ENCODE data around the gene EML5.
"Not testable (repeated sequence)": the region's sequence is repeated elsewhere in the genome, so short reads cannot be mapped to it uniquely, and the experiment has no call there.

The EML5 gene

DNA sequence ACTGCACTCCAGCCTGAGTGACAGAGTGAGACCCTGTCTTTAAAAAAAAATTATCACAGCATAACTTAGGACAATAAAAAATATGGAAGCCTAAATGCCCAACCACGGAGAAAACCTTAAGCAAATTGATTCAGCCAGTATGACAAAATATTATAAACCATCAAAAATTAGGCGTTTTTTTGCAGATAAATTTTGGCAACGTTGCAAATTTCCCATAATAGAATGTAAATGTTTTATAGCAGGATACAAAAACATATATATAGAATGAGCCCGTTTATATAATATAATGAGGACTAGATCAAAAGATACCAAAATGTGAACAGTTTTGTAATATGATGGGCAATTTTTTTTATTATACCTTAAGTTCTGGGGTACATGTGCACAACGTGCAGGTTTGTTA is 6.8 kb upstream of the EML5 start:
- DNase-seq, result no peak

DNA sequence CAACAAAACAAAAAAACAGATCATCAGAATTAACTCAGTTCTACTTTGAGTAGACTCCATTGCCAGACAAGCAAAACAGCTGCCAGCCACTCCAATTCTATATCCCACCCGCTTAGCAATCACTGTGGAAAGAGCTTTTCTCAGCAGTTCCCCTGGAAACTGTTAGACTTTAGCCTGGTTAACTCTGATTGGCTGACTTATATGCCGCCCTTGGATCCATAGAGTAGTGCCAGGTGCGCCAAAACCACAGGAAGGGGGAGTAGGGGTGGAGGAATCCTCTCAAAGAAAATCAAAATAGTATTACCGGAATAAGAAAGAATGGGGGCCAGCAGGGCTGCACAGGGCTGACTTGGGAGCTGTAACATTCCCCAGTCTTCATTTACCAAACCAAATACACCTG is 5.4 kb upstream of the EML5 start:
- no peak for DNase-seq

DNA sequence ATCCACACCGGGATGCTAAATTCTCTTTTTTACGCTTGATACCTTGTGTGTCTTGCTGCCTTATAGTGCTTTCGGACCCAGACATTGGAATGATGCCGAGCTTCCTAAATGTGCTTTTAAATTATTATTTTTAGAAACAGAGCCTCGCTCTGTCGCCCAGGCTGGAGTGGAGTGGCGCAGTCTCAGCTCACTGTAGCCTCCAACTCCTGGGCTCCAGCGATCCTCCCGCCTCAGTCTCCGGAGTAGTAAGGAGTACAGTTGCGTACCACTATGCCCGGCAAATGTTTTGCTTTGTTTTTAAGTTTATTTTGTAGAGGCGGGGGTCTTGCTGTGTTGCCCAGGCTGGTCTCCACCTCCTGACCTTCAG is 489 bp upstream of the EML5 start:
- DNase-seq, result no peak

DNA sequence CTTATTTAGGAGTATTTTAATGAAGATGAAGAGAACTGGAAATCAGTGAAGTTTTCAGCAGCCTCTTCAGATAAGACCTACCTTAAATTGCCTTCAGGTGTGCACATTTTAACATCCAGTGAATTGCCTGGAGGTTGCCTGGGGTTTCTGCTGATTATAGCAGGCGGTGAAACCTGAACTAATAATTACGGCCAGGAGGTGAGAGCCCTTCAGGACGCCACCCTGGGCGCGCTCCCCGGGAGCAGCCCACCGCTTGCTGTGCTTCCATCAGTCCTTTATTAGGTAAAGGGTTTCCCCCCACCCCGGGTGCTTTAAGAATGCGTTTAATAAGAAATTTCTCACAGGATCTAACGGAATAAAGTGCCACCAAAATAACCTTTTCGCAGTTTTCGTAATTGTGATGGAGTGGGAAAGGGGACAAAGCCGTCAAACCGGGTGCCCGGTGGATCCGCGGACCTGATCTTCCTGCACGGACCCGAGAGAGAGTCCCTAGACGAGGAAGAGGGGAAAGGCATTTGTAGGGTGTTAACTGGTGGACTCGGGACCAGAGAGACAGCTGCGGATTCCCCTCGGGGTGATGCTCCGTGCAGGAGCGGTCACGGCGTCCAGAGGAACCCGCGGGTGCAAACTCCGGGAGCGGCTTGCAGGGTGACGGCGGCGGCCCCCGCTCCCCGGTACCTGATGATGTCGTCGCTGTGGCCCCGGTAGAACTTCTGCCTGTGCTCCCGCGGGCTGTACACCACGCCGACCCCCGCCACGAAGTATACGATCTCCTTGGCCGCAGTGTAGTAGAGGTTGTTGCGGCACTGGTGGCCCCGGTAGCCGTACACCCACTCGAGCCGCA is 902 bp downstream of the EML5 start:
- peak; percentile 78 for DNase-seq

DNA sequence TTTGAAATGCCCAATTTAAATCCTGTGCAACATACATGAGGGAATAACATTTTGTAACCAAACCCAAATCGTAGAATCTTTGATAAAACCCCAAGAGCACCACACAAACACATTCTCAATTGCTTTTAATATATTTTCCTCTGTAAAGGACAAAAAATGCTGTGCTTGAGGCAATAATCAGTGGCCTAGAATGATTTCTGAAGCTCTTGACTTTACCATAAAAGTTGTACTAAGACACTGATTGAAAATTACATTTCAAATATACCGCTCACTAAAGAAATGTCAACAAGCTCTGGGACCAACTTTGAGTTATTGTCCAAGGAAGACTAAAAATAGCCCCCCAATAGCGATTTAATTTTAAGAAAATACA is 1.5 kb downstream of the EML5 start:
- DNase-seq, result no peak

DNA sequence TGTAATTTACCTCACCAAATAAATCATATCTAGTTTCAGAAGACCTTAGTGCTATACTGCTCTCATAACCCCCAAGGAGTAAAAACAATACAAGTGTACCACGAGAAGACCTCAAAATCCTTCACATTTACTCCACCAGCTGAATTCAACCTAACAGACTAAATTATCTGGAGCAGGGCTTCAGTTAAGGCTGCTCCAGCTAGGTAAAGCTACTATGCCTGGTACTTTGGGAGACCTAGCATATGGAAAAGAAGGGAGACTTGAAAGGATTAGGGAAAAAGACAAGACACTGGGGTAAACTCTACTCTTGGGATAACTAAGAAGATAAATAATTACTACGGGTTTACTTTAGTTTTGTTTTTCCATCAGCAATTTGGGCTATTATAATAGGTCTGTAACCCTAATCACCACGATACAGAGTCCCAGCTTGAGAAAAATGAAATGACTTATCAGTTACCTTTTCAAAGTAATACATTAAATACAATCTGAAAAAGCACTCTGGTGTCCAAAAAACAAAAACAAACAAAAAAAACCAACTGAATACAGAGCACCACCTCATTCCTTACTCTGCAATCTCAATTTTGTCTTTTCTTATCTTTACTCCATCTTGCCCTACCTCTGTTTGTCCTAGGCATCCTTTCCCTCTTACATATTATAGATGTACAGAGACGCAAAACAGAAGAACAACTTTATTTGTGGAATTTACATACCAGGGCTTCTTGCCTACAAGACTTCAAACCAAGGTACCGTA is 2.1 kb downstream of the EML5 start:
- DNase-seq, result peak; percentile 7

DNA sequence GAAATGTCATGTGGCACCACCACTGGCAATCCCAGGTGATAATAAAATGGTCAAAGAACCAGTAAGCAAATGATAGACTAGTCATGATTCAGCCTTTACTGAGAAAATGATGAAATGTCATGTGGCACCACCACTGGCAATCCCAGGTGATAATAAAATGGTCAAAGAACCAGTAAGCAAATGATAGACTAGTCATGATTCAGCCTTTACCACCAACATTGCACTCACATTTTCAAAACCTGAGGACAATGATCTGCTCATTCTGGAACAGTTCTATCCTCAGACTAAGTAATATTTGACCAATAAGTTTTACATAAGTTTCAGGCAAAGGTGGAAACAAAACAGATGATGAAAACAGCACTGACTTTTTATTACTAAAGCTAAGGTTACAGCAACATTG is 3.2 kb downstream of the EML5 start:
- not testable (repeated sequence) for DNase-seq

DNA sequence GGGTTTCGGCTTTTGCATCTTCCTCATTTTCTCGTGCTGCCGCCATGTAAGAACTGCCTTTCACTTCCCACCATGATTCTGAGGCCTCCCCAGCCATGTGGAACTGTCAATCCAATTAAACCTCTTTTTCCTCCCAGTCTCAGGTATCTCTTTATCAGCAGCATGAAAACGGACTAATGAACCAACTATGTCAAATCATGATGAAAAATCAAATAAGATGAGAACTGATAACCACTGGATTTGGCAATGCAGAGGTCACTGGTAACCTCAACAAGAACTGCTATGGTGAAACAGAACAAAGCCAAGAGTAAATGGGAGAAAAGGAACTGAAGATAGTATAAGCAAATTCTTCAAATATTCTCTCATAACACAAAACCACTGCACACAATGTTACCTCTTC is 6.0 kb downstream of the EML5 start:
- DNase-seq, result no peak

DNA sequence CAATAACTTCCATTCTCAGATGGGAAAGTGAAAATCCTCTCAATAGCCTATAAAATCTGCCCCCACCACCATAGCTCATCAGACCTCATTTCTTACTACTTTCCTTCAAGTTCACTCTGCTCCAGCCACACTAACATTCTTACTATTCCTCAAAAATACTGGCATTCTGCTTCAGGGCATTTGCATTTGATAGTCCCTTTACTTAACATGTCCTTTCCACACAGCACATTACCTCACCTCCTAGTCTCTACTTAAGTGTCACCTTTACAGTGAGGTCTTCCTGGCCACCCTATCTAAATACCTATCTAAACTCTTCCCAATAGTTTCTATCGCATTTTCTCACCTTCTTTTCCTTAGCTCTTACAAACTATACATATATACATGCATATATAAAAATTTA is 6.8 kb downstream of the EML5 start:
- no peak for DNase-seq

DNA sequence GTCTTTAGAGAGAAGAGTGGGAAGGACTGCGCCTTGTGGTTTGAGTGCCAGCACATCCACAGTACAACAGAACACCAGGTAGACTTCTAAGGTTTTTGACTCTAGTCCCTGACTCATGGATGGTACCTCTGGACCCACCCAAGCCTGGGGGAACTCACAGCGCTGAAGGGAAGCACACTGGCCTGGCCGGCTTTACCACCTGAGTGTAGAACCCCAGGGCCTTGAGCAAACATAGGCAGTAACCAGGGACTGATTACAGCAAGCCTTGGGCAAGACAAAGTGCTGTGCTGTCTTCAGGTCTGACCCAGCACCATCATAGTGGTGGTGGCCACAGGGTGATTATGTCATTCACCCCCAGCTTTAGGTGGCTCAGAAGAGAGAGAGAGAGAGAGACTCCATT is 17.2 kb downstream of the EML5 start:
- DNase-seq, result no peak

DNA sequence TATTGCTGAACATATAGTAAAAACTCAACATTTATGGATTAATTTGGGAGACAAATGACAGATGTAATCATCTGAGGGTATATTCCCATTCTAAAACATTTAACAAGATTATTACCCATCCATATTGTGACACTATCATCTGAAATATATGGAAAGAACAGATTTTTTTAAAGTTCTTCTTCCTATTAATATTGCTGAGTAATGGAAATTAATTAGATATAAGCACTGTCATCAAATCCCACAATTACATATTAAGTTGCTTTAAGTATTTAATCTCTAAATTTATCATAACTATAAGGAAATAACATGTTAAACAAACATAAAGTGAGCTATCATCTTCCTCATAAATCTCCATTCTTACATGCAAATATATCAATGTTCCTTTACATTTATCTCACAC is 22.0 kb downstream of the EML5 start:
- DNase-seq, result no peak

DNA sequence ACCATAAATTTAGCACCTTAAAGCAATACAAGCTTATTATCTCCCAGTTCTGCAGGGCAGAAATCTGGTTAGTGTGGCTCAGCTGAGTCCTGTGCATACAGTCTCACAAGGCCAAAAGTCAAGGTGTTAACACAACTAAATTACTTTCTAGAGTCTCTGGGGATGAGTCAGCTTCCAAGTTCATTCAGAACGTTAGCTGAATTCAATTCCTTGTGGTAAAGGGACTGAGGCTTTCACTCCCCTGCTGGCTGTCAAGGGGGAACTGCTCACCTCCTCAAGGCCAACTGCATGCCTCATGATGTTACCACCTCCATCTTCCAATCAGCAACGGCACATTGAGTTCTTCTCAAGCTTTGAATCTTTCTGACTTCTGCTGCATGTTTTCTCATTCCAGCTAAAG is 27.6 kb downstream of the EML5 start:
- DNase-seq, result no peak

DNA sequence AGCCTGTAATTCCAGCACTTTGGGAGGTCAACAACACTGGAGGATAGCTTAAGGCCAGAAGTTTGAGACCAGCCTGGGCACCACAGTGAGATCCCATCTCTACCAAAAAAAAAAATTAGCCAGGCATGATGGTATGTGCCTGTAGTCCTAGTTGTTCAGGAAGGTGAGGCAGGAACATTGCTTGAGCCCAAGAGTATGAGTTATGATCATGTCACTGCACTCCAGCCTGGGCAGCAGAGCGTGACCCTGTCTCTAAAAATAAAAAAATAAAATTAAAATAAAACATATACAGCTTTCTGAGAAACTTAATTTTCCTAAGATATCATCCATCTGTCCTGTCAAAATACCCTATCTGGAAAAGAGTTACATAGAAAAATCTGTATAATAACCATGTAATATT is 38.9 kb downstream of the EML5 start:
- DNase-seq, result no peak

DNA sequence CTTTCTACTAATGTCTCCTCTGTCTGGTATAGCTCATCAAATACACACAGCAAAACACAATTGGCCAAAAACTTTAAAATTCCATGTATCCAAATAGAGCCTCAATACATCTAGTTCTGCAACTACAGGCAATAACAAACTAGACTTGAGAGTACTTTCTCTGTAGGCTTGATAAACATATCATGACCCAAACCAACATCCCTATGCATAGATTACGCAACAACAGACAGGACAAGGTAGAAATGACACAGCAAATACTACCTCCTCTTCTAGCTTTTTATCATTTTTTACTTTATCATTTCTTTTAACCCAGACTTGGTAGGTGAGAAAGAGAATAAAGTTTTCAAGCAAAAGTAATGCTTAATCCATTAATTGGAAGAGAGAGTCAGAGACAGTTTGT is 41.8 kb downstream of the EML5 start:
- no peak for DNase-seq

DNA sequence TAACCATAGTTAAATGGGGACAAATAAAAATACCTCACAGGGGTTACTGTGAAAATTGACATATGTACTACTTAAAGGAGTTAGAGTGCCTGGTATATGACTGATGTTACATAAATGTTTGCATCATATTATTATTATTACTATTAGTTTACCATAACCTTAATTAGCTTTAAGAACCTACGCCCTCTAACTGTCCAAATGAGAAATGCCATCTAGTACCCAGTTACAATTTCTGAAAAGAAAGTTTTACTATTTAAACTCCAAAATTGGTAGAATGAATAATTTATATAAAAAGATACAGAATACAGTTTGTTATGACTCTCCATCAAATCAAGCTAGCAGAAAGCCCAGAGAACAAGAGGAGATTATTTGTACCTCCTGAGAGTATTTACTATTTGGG is 42.3 kb downstream of the EML5 start:
- DNase-seq, result no peak

DNA sequence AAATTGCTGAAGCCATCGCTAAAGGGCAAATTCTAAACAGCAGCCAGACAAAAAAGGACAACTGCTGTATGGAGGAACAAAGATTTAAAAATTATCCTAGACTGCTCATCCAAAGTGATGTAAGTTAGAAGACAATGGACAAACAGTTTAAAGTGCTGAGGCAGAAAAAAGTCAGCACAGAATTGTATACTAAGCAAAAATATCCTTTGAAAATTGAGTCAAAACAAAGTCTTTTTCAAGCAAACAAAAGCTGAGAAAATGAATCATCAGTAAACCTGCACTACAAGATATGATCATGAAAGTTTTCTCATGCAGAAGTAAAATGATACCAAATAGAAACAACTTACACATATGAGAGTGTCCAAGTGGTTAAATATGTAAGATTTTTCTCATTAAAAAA is 43.6 kb downstream of the EML5 start:
- DNase-seq, result no peak

DNA sequence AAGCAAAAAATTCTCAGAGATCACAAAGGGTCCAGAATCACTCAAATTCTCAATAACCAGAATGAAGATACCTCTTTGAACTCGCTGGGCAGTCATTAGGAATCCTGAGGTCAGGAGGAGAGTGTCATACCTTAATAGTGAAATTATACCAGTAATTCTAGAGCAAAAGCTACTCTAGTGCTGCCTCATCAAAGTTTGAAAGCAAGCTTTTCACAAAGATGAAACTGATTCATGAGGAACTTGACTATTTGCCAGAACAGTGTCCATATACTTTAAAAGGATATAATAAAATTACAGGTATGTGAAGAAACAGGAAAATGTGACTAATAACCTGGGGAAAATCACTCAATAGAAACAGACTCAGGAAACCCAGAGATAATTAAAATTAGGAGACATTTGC is 44.5 kb downstream of the EML5 start:
- DNase-seq, result no peak

DNA sequence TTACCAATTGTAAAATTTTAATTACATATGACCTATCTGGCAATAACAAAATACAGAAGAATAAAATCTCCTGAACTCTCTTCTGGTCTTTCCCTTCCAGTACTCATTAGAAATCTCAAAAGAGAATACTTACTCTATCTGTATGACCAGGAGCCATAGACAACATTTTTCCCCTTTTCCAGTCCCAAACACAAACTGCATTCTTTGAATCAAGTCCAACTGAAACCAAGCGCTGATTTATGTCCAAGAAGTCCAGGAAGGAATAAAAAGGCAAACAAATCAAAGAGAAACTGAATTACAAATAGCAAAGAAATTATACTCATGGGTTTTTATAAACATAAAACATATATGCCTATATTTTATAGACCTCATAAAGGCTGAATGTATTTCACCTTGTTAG is 46.7 kb downstream of the EML5 start:
- no peak for DNase-seq

DNA sequence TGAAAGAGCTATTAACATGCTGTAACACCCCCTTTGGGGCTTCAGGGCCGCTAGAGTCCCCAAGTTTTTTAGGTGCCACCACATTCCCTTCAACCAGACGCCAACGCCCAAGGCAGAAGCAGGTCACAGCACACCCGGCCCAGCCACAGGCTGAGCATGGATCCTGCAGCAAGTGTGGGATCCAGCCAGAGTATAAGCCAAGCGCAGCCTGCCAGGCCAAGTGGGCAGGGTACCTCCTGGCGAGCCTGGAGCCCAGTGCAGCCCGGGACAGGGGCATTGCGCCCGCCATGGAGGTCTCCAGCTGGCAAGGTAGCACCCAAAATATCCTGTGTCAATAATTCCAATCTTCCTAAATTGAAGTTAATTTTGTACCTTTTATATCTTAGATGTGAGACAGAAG is 55.5 kb downstream of the EML5 start:
- no peak for DNase-seq

DNA sequence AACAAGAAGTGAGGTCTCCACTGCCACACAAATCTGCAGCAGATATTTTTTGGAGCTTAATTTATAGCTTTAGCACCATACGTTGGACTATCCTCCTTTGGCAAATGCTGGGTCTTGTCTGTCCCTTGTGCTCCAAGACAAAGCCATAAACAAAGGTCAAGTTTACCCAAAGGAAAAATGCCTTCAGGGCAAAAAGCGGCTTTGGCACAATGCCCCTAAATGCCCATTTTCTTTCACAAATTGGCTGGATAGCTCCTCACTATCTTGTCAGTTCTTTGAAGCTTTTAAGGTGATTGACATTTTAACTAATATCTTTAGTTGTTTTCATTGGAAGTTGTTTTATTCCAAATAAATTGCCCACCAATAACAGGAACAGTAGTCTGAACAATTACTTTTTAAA is 59.6 kb downstream of the EML5 start:
- no peak for DNase-seq

DNA sequence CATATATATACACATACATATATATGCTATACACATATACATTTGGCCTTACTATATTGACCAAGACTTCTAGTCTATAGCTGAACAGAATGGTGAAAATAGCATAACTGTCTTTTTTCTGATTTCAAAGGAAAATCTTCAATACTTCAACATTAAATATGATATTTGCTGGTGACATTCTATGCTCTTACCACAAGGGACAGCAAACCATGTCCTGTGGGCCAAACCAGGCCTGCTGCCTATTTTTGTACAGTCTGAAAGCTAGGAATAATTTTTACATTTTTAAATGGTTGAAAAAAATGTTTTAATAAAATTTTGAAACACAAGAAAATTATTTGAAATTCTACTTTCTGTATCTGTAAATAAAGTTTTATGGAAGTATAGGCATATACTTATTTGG is 63.6 kb downstream of the EML5 start:
- no peak for DNase-seq

DNA sequence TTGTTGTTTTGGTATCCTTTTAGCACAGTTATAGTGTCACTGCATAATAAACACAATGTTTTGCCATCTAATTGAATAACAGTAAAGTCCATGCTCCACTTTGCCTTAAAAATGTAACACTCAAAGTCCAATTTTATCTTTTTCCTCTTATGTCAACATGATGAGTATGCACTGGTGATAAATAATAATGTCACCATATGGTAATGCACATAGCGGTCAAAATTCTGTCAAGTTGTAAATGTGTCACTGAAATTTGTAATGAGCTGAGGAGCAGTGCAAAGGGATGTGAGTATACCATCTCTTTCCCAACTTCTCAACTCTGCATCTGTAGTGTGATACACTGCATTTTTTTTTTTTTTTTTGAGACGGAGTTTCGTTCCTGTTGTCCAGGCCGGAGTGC is 65.7 kb downstream of the EML5 start:
- DNase-seq, result no peak

DNA sequence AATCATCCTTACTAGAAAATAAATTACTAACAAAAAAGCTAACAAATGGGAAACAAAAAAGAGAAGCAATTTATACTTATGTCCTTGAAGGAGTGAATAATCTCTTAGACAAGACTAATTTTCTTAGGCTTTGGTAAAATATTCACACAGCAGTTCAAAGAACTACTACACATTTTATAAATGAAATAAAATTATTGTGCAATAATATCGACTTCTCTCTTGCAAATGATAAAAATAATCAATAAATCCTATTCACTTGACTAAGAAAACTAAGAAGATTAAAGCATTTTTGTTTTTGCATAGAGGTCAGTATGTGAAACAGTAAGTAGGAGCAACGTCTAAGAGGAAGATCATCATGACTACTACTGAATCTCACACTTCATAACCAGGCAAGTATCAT is 82.0 kb downstream of the EML5 start:
- no peak for DNase-seq

DNA sequence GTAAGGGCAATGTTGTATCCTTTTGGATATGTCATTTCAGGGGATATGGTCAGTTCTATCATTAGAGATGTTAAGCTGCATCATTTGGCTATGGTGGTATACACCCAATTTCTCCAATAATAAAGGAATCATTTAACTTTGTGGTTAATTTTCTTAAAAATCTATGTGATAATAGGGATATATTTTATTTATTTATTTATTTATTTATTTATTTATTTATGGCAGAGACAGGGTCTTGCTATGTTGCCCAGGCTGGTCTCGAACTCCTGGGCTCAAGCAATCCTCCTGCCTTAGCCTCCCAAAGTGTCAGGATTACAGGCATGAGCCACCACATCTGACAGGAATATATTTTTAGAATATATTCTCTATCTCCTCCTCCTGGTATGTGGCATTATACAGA is 85.7 kb downstream of the EML5 start:
- DNase-seq, result no peak

DNA sequence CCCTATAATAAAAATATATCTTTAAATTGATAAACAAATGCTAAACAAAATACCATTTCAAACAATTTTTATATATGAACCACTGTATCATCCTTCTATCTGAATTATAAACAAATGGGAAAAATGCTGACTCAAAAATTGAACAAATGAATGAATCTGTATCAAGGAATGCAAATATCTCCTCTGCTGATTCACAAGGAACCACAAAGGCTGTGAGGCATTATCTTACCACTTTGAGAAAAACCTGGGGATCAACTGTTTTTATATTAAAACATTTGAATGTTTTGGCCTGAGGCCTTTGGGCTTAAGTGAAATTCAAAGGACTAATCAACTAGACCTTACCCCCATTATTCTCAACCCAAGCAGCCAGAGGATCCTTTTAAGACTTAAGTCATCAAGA is 86.3 kb downstream of the EML5 start:
- DNase-seq, result no peak

Measured in retina (tissue), 1 donor.